ENCODE measurements around the gene USP37.
A peak's percentile ranks its signal among the peaks of the same experiment; 100 is the strongest.

GRCh38 chr2:218516614-218517013 is 51.5 kb downstream of the USP37 start:
- TF ChIP-seq CTCF (IDR thresholded peaks at IDR 0.05) (peak; percentile 49), FOXM1 (IDR thresholded peaks at IDR 0.05; ENCODE audit: low read depth) (no peak), MEF2A (IDR thresholded peaks at IDR 0.05; ENCODE audit: borderline replicate concordance, low read depth) (no peak), POLR2AphosphoS5 (IDR thresholded peaks at IDR 0.05; ENCODE audit: low read depth, low read length) (no peak)
